ENCODE results near the gene ABCC1.
"Not testable (repeated sequence)": the region's sequence is repeated elsewhere in the genome, so short reads cannot be mapped to it uniquely, and the experiment has no call there.

Gene ABCC1

GRCh38 chr16:16186820-16187219, 237.4 kb downstream of the ABCC1 start:
- TF ChIP-seq, protein P1, sequence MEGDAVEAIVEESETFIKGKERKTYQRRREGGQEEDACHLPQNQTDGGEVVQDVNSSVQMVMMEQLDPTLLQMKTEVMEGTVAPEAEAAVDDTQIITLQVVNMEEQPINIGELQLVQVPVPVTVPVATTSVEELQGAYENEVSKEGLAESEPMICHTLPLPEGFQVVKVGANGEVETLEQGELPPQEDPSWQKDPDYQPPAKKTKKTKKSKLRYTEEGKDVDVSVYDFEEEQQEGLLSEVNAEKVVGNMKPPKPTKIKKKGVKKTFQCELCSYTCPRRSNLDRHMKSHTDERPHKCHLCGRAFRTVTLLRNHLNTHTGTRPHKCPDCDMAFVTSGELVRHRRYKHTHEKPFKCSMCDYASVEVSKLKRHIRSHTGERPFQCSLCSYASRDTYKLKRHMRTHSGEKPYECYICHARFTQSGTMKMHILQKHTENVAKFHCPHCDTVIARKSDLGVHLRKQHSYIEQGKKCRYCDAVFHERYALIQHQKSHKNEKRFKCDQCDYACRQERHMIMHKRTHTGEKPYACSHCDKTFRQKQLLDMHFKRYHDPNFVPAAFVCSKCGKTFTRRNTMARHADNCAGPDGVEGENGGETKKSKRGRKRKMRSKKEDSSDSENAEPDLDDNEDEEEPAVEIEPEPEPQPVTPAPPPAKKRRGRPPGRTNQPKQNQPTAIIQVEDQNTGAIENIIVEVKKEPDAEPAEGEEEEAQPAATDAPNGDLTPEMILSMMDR (IDR thresholded peaks at IDR 0.05; ENCODE audit: low read depth, low read length, missing control alignments), result no peak
- no peak for DNase-seq (ENCODE audit: low read depth)
- no peak overlapping the region for H3K4me3 ChIP-seq (ENCODE audit: low read depth, low read length)

DNA sequence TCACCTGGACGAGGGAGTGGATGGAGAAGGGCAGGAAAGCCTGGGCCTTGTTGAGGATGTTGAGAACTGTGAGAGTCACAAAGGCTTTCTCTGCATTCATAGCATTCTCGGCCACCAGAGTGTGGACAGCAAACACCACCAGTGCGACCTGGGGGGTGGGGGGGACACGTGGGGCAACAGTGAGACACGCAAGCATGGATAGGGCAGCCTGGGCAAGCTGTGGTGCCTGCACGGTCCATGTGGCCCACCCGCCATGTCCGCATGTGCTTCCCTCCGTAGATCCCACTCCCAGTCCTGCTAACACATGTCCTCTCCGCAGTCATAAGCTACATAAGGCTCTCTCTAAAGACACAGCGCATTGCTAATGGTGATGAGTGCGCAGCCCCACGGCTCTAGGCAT, 239.4 kb downstream of the ABCC1 start:
- TF ChIP-seq, protein P1 (IDR thresholded peaks at IDR 0.05; ENCODE audit: low read depth, low read length, missing control alignments), result no peak
- no peak for DNase-seq (ENCODE audit: low read depth)
- no peak overlapping the region for H3K4me3 ChIP-seq (ENCODE audit: low read depth, low read length)

DNA sequence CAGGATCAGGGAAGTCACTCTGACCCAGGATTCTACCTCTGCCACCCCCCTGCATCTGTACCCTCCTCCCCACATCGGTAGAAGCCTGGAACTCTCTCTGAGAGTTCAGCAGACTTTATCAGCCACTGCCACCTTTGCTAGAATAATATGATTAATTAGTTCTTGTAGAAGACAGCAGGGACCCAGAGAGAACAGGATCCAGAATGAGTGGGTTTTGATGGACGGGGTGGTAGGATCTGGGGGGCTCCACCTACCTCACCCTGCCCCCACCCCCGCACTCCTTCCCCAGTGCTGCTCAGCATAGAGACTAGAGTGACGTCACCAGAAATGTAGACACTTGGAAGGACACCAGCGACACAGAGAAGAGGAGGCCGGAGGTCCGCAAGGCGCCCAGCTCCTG, 240.4 kb downstream of the ABCC1 start:
- no peak for DNase-seq (ENCODE audit: low read depth)
- TF ChIP-seq, protein P1 (IDR thresholded peaks at IDR 0.05; ENCODE audit: low read depth, low read length, missing control alignments), result no peak
- H3K4me3 ChIP-seq (ENCODE audit: low read depth, low read length), result no peak overlapping the region

DNA sequence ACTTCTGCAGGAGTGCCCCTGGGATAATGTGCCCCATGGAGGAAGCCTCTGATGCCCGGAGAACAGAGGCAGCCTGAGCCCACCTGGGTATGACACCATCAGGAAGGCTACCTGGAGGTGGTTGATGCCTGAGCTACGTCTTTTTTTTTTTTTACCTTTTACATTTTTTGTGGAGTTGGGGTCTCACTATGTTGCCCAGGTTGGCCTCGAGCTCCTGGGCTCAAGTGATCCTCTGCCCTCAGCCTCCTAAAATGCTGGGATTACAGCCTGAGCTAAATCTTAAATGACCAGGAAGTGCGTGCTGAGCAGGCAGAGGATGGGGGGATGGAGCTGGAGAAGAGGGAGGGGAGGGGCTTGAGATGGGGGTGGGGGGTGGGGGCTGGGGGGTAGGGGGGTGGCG, 241.1 kb downstream of the ABCC1 start:
- DNase-seq (ENCODE audit: low read depth), result no peak
- TF ChIP-seq, protein P1 (IDR thresholded peaks at IDR 0.05; ENCODE audit: low read depth, low read length, missing control alignments), result no peak

GRCh38 chr16:16190966-16191365, 241.6 kb downstream of the ABCC1 start:
- H3K4me3 ChIP-seq (ENCODE audit: low read depth, low read length); DNase-seq (ENCODE audit: low read depth): not testable (repeated sequence)

More for the DNA sequence above, 241.1 kb downstream of the ABCC1 start:
- no peak overlapping the region for H3K4me3 ChIP-seq (ENCODE audit: low read depth, low read length)

DNA sequence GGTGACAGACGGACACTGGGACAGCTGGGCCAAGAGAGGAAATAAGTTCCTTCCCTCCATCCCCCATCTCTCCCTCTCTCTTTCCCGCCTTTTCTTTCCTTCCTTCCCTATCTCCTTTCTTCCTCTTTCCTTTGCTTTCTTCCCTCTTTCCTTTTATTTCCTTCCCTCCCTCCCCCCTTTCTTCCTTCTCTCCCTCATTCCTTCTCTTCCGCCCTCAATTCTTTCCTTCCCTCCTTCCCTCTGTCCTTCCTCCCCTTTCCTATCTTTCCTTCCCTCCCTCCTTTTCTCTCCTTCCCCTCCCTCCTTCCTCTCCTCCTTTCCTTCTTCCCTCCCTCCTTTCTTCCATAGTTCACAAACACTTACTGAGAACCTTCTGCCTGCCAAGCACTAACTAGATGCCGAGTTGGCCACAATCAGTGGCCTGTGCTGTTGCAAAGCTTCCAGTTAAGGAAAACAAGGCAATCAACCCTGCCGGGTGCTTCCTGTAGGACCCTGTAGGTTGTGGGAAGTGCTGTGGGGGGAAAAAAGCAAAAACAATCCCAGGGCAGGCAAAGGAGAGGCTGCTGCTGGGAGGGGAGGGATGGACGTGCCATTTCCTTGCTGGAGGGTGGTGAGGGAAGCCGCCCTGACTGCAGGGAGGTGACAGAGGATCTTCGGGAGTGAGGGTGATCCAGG, 242.2 kb downstream of the ABCC1 start:
- TF ChIP-seq, protein P1 (IDR thresholded peaks at IDR 0.05; ENCODE audit: low read depth, low read length, missing control alignments), result no peak
- H3K4me3 ChIP-seq (ENCODE audit: low read depth, low read length), result no peak overlapping the region
- no peak for DNase-seq (ENCODE audit: low read depth)
